Suppressor macrophage treated with lipopolysaccharide for 4 hours (primary cell): Measurements from ENCODE around the gene MRPL55.
"Not testable (repeated sequence)": the region's sequence is repeated elsewhere in the genome, so short reads cannot be mapped to it uniquely, and the experiment has no call there.

Experiments used
- DNase-seq: peaks from one replicate; pipeline ENCODE4 v3.0.0-alpha.2; 2020

The MRPL55 gene

DNA sequence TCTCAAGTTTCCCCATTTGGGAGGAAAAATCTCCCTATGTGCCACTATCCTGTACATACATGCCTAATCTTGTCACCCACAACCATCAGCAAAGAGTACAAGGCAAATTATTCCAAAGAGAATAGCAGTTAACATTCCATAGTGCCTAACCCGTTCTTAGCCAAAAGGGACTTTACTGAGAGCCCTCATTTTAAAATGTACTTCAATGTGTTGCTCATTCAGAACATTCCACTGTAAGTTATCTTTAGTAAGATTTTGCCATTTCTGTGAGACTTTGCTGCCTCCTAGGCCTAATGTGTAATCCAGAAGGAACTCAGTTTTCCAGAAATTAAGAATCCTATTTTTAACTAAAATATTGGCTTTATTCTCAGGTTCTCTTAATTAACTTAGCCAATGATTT, 11.3 kb upstream of the MRPL55 start:
- no peak for DNase-seq

DNA sequence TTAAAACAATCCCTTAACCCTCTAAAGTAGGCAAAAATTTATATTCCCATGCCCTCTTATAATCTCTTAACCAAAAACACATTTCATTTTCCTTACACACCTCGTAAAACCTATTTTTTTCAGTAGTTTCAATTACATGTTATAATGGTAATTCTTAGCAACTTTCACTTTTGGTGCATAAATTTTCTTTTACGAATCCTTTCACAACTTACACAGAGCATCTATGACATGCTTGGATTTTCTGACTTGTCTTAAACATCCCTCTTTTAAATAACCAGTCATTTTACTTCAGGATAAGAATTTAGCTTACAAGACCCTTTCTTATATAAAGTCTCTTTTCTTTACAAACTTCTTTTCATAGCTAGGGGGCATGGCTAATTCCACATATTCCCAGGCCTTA, 8.9 kb upstream of the MRPL55 start:
- no peak for DNase-seq

DNA sequence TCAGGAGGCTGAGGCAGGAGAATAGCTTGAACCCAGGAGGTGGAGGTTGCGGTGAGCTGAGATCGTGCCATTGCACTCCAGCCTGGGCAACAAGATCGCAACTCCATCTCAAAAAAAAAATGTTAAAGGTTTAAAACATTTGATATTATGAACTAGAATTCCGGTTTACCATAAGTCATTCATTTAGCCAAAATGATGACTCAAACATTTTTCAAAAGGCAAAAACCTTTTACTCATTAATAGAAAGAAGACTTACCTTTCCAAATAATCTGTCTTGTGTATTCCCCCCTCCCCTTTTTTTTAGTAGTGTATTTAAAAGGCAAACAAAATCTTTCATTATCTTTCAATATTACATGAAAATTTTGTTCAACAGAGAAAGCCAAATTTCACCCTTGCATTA, 8.2 kb upstream of the MRPL55 start:
- no peak for DNase-seq

DNA sequence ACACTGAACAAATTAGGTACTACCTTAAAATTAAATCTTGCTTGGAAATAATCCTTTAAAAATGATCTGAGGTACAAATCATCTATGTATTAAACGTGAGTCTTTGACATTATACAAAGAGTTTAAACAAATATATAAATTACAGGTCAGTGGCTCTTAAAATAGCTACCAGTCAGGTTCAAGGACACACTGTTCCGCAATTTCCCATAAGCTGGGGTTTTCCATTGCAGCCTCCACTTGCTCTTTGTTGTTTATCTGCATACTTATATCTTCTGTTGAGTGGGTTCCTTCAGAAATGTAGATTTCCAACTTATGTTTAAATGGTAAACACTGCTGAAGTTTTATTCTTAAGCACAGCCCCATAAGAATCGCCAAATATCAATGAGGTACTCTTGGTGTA, 5.7 kb upstream of the MRPL55 start:
- DNase-seq = no peak

DNA sequence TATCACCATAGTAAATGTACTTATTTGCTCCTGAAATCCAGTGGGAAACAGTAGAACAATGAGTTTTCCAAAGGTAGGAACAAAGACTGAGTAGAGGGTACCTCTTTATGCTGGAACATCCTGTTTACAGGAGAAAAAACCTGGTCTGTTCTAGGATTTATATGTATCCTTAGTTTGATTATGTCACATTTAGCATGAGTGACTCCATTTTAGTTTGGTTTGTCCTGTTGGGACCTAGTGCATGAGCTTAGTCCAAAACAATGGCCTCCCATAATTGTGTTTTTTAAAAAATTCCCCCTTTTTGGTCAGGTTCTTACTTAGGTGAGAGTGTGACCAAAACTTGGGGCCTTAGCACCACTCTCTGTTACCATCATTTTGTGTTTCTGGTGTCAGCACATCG, 3.5 kb upstream of the MRPL55 start:
- no peak for DNase-seq

DNA sequence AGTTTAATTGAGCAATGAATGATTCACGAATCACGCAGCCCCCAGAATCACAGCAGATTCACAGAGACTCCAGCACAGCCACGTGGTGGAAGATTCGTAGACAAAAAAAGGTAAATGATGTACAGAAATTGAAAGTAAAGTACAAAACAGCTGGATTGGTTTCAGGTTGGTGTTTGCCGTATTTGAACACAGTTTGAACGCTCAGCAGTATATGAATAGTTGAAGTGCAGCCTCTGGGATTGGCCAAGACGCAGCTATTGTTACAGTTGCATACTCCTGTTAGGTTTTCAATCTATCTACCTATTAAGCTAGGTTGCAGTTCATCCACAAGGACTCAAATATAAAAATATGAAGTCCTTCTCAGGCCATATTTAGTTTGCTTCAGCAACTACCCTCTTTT, 3.1 kb upstream of the MRPL55 start:
- DNase-seq = no peak

DNA sequence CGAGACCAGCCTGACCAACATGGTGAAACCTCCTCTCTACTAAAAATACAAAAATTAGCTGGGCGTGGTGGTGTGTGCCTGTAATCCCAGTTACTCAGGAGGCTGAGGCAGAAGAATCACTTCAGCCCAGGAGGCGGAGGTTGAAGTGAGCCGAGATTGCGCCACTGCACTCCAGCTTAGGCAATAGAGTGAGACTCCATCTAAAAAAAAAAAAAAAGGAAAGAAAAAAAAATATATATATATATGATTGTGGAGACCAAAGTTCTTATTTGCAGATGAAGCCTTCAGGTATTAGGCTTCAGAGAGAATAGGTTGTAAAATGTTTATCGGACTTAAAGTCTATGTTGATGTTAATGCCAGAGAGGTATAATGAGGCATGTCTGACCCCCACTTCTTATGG, 2.2 kb upstream of the MRPL55 start:
- DNase-seq = not testable (repeated sequence)

DNA sequence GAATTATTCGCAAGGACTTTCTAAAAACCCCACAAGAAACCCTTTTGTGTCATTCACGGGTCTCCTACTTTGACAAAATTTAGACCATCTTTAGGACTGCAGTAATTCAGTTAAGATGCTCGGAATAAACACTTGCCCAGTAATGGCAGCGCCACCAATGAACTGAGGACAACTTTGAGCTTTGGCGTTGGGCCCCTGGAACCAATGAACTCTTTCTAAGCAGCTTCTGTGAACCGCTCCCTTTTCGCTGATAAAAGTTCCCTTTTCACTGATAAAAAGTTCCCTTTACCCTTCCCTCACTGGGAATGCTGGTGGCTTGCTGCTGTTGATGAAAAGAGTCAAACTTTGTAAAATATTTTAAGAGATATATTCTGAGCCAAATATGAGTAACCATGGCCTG, 1.5 kb upstream of the MRPL55 start:
- DNase-seq = no peak

DNA sequence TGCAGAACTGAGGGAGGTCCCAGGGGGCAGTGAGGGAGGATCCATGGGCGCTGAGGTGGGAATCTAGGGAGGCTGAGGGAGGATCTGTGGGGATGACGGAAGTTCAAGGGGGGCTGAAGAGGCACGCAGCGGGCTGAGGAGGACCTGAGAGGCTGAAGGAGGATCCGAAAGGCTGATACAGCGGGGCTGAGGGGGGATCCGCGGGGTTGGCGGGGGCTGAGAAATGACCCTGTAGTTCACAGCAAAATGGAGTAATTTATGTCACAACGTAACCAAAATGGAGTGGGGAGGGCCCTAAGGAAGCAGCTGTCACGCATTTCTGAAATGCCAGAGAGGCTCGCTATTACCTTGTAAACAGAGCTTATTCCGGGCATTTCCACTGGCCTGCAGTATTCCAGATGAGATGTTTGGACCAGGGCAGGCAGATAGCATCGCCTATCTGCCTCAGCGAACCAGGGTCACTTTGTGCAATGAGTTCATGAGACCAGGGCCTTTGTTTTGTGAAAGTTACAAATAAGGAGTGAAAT, 926 bp upstream of the MRPL55 start:
- DNase-seq = no peak

DNA sequence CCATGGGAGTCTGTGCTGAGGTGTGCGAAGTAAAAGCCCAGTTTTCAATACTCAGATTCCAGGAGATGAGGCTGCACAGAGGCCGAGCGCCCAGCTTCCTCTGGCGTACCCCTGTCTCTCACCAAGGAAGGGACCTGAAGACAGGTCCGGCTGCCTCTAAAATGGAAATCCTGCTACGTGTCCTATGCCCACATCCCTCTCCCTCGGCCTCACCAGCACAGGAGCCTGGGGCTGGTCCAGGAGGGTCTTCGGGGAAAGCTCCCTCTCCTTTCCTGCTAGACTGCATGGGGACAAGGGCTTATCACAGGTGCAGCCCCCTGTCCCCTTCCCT, 392 bp downstream of the MRPL55 start:
- no peak for DNase-seq

DNA sequence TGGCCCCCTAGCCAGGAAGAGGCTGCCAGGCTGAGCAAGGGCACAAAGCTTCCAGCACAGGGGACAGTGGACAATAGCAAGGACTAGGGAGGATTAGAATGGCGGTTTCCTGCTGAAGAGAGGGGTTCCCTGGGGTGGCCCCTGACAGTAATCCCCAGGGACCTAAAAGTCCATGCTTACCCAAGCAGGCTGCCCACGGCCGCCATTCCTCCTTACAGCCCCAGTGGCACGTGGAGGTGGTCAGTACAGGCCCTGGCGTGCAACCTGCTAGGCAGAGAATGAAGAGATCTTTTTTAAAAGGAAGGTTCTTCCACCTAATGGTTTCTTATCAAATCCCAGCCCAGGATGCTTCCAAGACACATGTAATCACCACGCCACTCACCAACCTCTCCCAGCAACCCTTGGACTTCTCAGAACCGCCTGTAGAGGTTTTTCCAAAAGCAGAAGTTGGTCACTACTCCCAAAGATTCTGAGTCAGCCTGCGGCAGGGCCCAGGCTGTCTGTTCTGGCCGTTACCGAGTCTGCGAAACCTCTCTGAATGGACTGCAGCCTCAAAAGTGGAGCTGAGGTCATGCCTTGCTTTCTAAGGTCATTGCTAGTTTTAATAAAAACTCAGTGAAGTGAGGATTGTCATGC, 926 bp downstream of the MRPL55 start:
- peak; percentile 75 for DNase-seq

DNA sequence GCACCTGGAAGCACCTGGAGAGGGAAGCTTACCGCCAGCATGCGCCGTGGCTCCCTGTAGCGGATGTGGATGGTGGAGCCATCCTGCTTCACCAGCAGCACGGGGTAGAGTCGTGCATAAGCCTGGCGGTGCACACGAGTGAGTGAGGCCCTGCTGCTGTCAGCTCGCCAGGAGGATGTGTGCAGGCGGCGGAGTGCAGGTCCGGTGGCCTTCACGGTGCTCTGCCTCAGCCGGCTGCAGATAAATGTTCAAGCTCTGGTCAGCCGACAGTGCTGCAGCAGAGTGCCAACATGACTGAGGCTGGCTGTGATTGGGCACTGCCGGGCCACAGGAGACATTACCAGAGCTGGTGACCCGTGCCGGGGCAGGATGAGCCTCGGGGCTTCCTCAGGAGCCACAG, 1.5 kb downstream of the MRPL55 start:
- no peak for DNase-seq

DNA sequence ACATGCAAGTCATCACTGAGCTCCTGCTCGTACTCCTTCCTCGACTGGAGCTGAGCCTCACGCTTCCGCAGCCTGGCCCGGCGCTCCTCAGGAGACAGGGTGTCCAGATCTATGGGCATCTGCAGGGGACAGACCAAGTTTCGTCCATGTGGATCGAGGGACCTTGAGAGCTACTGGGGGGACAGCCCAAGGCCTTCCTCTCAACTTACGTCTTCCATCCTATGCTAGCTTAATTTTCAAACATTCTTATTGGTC, 2.4 kb downstream of the MRPL55 start:
- no peak for DNase-seq

DNA sequence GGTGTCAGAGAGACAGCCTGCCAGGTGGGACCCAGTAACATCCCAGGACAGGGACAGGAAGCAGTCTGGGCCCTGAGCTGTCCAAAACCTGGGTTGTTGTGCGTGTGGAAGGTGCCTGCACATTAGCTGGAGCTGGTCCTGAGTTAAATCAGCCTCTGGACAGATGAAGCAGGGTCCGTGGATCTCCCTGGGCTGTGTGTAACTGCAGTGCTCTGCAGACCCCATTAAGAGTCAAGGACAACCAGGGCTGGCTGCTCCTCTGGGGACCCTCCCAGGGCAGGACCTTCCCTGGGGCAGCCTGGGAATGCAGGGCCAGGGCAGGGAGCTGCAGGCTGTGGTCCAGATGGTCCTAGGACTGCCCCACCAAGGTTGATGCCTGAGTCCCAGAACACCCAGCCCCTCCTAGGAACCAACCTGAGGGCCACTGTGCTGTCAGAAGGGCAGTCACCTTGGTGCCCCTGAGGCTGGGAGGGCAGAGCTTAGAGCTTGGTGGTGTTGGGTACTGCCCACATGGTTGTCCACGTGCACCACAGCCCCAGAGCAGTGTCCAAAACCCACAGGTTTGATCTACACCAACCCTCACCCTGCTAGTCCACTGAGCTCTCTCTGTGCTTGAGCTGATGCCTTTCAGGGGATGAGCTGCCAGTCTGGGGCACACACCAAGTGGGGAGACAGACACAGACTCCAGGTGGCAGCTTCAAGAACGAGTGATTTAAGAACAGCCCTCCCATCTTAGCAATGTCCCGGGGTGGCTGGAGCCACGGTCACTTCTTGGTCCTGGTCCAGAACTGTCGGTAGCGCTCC, 2.9 kb downstream of the MRPL55 start:
- DNase-seq = no peak

DNA sequence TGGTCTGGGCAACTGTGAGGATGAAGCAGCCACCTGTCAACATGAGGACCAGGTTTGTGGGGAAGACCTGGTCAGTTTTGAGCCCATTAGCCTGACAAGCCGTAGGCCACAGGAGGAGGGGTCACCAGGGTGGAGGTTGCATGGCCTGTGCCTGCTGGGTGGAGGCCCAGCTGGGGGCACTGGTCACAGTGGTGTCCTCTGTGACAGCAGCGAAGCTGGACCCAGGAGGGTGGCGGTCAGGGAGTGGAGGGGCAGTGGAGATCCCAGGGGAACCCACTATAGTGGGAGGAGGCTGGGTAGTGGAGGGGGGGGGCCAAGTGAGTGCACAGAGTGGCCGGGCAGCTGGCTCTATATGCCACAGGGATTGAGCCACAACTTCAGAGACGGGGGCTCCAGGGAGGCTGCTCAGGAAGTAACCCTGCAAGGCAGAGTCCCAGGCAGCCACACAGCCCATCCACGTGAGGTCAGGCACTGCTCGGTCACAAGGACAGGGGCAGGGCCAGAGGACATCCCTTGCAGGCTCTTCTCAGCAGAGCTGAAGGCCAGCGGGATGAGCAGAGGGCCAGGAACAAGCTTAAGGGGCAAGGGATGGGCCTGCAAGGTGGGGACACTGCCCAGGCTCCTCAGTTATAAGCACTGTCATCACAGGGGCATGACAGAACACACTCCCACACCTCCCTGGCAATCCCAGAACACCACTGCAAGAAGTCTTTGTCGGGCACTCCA, 3.7 kb downstream of the MRPL55 start:
- no peak for DNase-seq

DNA sequence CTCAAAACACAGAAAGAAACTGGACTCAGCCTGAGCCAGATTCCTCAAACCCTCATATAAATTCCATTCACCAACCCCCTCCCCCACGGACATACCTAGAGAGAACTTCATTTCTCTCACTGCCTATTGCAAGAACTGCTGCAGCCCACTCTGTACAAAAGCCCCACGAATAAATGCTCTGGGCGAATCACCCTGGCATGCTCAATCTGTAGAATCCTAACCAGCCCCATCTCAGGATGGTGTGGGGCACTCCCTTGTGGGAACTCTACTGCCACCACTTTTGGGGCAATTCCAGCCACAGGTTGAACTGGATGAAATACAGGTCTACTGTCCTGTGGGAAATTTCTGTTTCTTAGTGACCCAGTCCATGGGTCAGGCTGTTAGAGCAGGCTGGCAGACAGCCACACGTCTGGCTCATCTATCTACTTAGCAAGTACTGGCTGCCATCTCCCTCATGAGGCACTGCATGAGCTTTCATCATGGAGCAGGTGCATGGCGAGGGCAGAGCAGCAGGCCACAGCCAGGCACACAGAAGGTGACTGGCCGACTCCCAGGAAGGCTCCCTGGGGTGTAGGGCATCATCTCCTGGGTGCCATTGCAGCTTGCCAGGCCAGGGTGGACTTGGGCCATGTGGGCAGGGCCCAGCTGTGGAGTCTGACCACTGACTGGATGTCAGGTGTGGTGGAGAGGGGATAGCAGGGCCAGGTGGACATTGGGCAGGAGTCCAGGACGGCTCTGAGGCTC, 4.4 kb downstream of the MRPL55 start:
- no peak for DNase-seq

DNA sequence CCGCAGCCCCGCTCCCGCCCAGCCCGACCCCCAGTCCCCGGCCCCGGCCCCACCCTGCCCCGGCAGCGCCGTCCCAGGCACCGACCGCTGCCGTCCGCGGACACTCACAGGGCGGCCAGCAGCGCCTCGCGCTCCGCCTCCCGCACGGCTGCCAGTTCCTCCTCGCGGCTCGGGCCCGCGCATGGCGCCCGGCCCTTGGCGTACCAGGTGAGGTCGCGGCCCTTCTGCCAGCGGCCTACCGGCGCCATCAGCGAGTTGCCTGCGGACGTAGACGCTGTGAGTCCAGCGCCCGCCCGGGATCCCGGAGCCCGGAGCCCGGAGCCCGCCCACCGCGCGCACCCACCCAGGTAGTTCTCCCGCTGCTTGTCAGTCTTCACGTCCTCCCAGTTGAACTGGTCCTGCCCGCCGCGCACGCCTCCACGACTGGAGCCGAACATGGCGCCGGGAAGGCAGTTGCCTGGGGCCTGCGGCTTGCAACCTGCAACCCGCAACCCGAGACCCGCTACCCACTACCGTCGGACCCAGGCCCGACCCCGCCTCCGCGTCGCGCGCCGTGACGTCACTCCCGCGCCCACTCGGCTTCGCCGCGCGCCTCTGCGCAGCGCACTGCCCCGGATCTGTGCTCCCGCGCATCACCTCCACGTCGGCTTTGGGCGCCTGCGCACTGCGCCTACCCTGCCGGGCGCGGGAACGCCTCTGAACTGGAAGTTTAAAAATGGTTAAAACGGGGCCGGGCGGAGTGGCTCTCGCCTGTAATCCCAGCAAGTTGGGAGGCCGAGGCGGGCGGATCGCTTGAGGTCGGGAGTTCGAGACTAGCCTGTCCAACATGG, 6.1 kb downstream of the MRPL55 start, which contains the start of gene C1orf35:
C1orf35 (minus strand) TSS at position 535 of the 830 bp plus-strand sequence; CDS start at position 437, 98 bp downstream.
- peak; percentile 95 for DNase-seq

DNA sequence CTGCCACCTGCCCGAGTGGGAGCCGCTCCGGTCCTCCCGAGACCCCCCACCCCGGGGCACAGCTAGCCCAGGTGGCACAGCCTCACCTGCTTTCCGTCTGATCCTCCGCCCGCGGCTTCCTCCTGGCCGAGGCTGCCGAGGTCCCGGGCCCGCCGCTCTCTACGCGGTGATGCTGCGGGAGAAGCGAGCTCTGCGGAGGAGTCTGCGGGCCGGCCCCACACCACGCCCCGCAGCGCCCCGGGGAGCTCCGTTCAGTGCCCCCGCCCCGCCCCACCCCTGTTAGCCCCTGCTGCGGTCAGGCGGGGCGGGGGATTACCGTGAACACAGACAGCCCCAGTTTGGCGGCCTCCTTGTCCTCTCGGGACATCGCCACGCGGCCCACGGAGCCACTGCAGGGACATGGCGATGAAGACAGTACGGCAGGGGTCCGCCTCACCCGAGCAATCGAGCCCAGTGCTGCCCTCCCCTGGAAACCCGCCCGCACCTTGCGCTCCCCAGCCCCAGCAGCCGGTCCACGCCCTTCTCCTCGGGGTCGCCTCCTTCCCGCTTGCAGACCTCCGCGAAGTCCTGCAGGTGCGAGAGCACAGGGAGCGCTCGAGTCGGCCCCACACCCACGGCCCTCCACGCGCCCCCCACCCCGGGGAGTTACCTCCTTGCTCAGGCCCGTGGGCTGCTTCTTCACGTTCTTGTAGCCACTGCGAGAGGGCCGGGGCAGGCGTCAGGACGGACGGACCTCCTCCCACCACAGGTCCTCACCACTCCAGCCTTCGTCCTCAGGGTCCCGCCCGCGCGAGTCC, 6.9 kb downstream of the MRPL55 start:
- peak; percentile 43 for DNase-seq

DNA sequence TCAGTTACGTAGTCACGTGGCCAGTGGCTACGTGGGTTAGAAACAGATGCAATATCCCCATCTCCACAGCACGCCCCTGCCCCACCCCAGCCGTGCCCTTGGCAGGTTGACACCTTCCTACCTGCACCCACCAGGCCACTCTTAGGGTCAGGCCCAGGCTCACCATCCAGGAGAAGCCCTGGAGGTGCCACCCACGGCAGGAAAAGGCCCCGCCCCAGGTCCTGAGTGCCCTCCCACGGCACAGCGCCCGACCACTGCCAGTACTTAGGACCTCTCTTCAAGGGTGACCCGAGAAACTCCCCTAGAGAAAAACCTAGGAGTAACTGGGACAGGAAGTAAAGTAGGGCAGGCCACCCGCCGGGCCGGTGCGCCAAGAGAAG, 7.5 kb downstream of the MRPL55 start:
- DNase-seq = no peak

DNA sequence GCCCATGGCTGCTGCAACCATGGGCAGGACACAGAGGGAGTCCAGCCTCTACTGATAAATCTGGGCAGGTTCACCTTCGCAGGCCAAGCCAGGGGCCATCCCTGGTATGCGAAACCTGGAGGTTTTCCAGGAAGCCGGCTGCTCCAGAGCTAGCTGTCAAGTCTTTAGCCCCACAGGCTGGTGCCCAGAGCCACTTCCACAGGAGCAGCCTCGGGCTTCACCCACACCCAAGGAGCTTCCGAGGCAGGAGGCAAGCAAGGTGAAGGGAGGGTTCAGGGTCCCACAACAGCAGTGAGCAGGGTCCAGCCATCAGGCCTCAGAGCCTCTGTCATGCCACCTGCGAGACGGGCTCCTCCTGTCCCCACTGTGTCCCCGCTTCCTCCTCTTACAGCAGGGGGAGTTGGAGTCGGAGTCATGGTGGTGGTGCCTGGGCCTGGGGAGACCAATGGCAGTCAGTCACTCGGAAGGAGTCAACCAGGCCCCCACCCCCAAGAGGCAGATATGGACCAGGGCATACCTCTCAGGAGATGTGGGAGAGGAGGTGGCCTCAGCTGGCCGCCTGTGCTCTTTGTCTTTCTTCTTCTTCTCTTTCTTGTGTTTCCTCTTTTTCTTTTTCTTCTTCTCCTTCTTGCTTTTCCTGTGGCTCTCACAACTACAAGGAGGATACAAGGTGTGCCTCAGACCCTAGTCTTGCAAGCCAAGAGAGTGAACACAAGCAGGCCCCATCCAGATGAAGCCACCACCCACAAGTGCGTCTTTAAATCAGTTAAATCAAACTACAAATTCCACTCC, 8.1 kb downstream of the MRPL55 start:
- DNase-seq = no peak

DNA sequence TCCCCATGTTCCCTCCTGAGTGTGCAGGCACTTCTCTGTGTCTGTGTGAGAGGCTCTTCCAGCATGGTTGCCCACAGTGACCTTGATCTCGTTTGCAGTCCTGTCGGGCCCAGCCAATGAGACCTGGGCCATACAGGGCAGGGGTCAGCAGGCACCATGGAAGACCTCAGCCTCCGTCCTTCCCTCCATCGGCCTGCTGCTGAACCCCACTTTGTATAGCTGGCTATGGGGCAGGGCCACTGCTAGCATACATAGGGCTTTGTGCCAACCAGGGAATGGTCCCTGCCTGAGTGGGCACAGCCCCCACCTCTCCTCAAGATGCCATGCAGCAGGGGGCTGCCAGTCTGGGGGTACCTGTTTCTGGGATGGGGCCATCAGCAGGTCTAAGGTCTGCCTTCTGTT, 9.8 kb downstream of the MRPL55 start:
- no peak for DNase-seq
